ENCODE data around the gene PRORP. TPM values are rescaled to one million over a fixed set of nuclear protein-coding genes. Genes with fewer than 3 reads are reported as not detected.

Gene PRORP
- total and polyA plus RNA-seq, 2 donors (not counting 3 experiments of a cell fraction or from before 2014, with no cell fraction given) = 28.8 to 36.9 TPM

DNA sequence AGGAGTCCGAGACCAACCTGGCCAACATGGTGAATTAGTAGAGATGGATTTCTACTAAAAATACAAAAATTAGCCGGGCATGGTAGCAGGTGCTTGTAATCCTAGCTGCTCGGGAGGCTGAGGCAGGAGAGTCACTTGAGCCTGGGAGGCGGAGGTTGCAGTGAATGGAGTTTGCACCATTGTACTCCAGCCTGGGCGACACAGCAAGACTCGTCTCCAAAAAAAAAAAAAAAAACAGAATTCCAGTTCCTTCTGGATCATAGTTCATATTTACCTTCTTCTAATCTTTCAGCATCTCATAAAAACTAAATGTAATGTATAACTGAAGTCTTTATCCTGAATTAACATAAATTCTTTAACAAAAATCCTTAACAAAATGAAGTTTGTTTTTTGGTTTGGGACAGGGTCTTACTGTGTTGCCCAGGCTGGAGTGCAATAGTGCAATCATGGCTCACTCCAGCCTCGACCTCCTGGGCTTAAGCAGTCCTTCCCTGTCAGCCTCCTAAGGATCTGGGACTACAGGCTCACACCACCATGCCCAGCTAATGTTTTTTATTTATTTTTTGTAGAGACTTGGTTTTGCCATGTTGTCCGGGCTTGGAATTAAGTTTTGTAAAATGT lies 38.7 kb upstream of the PRORP start:
- Histone ChIP-seq H4K20me1 (replicated peaks; ENCODE audit: control insufficient read depth, extremely low read depth, insufficient read depth, low read length) (no peaks in the 10 kb centered on the region), H3K4me3 (replicated peaks in 1 of 3; ENCODE audit: insufficient read depth in 1 of 3, low read depth in 1 of 3, low read length in 3 of 3) (no peak overlapping the region), H3K9ac (replicated peaks; ENCODE audit: extremely low read depth, insufficient read depth, low read length) (no peak overlapping the region), H3K9me3 (replicated peaks; ENCODE audit: control insufficient read depth, insufficient read depth, low read length) (no peaks in the 10 kb centered on the region), H3K27ac (ENCODE audit: insufficient read depth, low read depth, low read length) (no peak overlapping the region), H3K27me3 (ENCODE audit: control insufficient read depth in 2 of 2, insufficient read depth in 2 of 2, low read length in 2 of 2) (no peaks in the 10 kb centered on the region), H3K36me3 (ENCODE audit: control insufficient read depth in 2 of 2, extremely low read depth in 1 of 2, insufficient read depth in 2 of 2, low read length in 2 of 2) (peaks cover 2 to 4% of the 10 kb centered on the region in 2 experiments), H2AFZ (ENCODE audit: low read depth, low read length) (no peak overlapping the region), H3K4me1 (ENCODE audit: control insufficient read depth, extremely low read depth, insufficient read depth, low read length) (no peaks in the 10 kb centered on the region), H3K9me1 (replicated peaks; ENCODE audit: control insufficient read depth, extremely low read depth, insufficient read depth, low read length) (no peaks in the 10 kb centered on the region), H3K79me2 (ENCODE audit: control insufficient read depth, insufficient read depth, low read length) (no peaks in the 10 kb centered on the region), H3K4me2 (ENCODE audit: insufficient read depth, low read length) (no peak overlapping the region)
- dilution Hi-C loops (cut with MboI; ENCODE audit: extremely low pct_ligation_motif_present, low sequenced_read_pairs) = no loop called here
- ChIA-PET POLR2A (interaction anchor here (0.6 kb wide), 1 partner anchor 587 kb away, joined by 4 read pairs; no protein-coding TSS in a partner anchor), CTCF (no interaction called here)
- intact Hi-C loops (cut with micrococcal nuclease) = no loop called here
- BruUV-seq (replicated peaks) = no TSS peak
- TF ChIP-seq CTCF (IDR thresholded peaks at IDR 0.05; ENCODE audit: extremely low read depth in 1 of 2, insufficient read depth in 1 of 2, low read depth in 1 of 2, low read length in 2 of 2) (no peak), JUN (IDR thresholded peaks at IDR 0.05; ENCODE audit: borderline replicate concordance, insufficient read depth, insufficient read length, low read depth) (no peak), EZH2 (IDR thresholded peaks at IDR 0.05; ENCODE audit: borderline replicate concordance, low read depth, low read length, severe bottlenecking) (no peak), POLR2A (IDR thresholded peaks at IDR 0.05; ENCODE audit: low read depth, low read length) (no peak), FOS (IDR thresholded peaks at IDR 0.05; ENCODE audit: borderline replicate concordance, insufficient read depth, low read length) (no peak), MAX (IDR thresholded peaks at IDR 0.05; ENCODE audit: insufficient read depth, insufficient read length) (no peak), MYC (IDR thresholded peaks at IDR 0.05; ENCODE audit: low read depth, low read length) (no peak), POLR2AphosphoS5 (IDR thresholded peaks at IDR 0.05; ENCODE audit: insufficient read depth, low read depth, low read length) (no peak)
- FAIRE-seq (no peak), DNase-seq (ENCODE audit: low read depth, low spot score) (no peak)
